Neural progenitor cell (in vitro differentiated cells): Measurements from ENCODE around the gene ZNF451.

Experiments used
- EZH2 ChIP-seq: fragments of 200-600 bp; sonication (generic); IDR thresholded peaks from 2 replicates; pipeline ENCODE4 v1.6.1; 2017; ENCODE audit warnings: antibody characterized with exemption, mild to moderate bottlenecking, moderate library complexity
- EZH2phosphoT487 ChIP-seq: fragments of 200-600 bp; sonication (generic); IDR thresholded peaks from 2 replicates; pipeline ENCODE4 v1.6.1; 2017; ENCODE audit warnings: antibody characterized with exemption
- TF ChIP-seq, protein P1 (sequence below): fragments of 200-600 bp; sonication (generic); IDR thresholded peaks from 2 replicates; pipeline ENCODE4 v1.5.1; 2017; ENCODE audit warnings: antibody characterized with exemption, mild to moderate bottlenecking

DNA sequence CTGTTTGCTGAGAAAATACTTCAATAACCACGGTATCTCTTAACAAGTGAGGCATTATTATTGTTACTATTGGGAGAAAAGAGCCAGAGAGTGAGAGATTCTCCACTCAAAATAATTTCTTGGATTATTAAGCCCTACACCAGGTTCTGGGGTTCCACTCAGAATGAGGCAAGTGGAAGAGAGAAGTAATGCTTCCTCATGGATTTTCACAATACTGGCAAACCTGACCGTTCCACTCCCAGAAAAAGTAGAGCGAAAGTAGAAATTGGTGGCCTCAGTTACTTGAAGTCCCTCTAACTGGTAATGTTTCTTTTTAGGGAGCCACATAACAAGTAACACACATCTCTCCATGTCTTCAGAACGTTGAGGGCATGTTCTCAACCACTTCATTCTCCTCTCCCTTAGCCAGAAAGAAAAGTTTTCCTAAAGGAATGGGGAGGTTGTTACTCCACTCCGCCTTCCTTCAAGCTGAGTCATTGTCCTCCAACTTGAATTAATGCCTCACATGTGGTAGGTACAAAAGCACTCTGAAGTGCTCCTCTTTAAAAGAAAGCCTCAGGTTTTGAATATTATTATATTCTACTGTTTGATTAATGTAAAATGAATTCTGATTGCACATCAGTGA is 84.0 kb downstream of the ZNF451 start:
- TF ChIP-seq, protein P1, sequence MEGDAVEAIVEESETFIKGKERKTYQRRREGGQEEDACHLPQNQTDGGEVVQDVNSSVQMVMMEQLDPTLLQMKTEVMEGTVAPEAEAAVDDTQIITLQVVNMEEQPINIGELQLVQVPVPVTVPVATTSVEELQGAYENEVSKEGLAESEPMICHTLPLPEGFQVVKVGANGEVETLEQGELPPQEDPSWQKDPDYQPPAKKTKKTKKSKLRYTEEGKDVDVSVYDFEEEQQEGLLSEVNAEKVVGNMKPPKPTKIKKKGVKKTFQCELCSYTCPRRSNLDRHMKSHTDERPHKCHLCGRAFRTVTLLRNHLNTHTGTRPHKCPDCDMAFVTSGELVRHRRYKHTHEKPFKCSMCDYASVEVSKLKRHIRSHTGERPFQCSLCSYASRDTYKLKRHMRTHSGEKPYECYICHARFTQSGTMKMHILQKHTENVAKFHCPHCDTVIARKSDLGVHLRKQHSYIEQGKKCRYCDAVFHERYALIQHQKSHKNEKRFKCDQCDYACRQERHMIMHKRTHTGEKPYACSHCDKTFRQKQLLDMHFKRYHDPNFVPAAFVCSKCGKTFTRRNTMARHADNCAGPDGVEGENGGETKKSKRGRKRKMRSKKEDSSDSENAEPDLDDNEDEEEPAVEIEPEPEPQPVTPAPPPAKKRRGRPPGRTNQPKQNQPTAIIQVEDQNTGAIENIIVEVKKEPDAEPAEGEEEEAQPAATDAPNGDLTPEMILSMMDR, result no peak
- TF ChIP-seq EZH2 (no peak), EZH2phosphoT487 (no peak)
